H1 (cell line): Measurements from ENCODE around the gene EIPR1. TPM values are rescaled to one million over a fixed set of nuclear protein-coding genes. Genes with fewer than 3 reads are reported as not detected.

ENCODE experiments used
- CTCF ChIA-PET: fragments of 300-600 bp; sonication (Branson Sonifier 250); formaldehyde crosslinking; loops from one replicate; lab custom pipeline; 2021; ENCODE audit not compliant: partially characterized antibody; lab: Charles Lee
- POLR2A ChIA-PET: fragments of 300-600 bp; sonication (Branson Sonifier 250); formaldehyde crosslinking; loops from one replicate; lab custom pipeline; 2021; ENCODE audit warnings: inconsistent platforms; ENCODE audit not compliant: partially characterized antibody; lab: Charles Lee
- DNase-seq, 2 experiments: peaks; one replicate each; pipeline versions ENCODE4 v3.0.0 to v3.0.0-alpha.2; 2010 to 2022; ENCODE audit warnings: low spot score in 2 of 2, low read depth in 1 of 2, mixed read lengths in 1 of 2
- FAIRE-seq: peaks from 2 replicates; lab custom pipeline; 2011; peaks lifted over from hg19 to GRCh38; lab: Jason Lieb, UNC
- H2AFZ ChIP-seq: 2 replicates; pipeline ENCODE4 v1.8.1; 2012; ENCODE audit warnings: low read length, inconsistent platforms
- H2AK5ac ChIP-seq: 2 replicates; pipeline ENCODE4 v1.6.1; 2013; ENCODE audit warnings: low read depth, low read length
- H2BK120ac ChIP-seq: replicated peaks from 2 replicates; pipeline ENCODE3; 2013; ENCODE audit warnings: low read depth, low read length, inconsistent platforms
- H2BK12ac ChIP-seq: 2 replicates; pipeline ENCODE4 v1.6.1; 2013; ENCODE audit warnings: low read depth, low read length
- H2BK15ac ChIP-seq: 2 replicates; pipeline ENCODE4 v1.6.1; 2013; ENCODE audit warnings: low read length
- H2BK20ac ChIP-seq: 2 replicates; pipeline ENCODE4 v1.6.1; 2013; ENCODE audit warnings: low read length
- H2BK5ac ChIP-seq: 2 replicates; pipeline ENCODE4 v1.6.1; 2013; ENCODE audit warnings: low read depth, low read length
- H3K14ac ChIP-seq: 2 replicates; pipeline ENCODE4 v1.6.1; 2013; ENCODE audit warnings: inconsistent platforms; ENCODE audit not compliant: insufficient read length
- H3K18ac ChIP-seq: 2 replicates; pipeline ENCODE4 v1.6.1; 2013; ENCODE audit warnings: low read length; ENCODE audit errors: extremely low read depth
- H3K23ac ChIP-seq: 2 replicates; pipeline ENCODE4 v1.6.1; 2013; ENCODE audit warnings: inconsistent platforms; ENCODE audit not compliant: insufficient read length
- H3K23me2 ChIP-seq: 2 replicates; pipeline ENCODE4 v1.6.1; 2013; ENCODE audit warnings: low read depth, low read length
- H3K27ac ChIP-seq: 2 replicates; pipeline ENCODE4 v1.6.1; 2011; ENCODE audit warnings: low read depth, low read length, inconsistent platforms
- H3K27me3 ChIP-seq, 4 experiments: replicated peaks in 1 of 4; 1 replicate in 1 of 4; 2 replicates in 3 of 4; pipeline versions ENCODE4 v1.6.1 to v1.8.1; 2011 to 2013; ENCODE audit warnings: low read length in 3 of 4, mild to moderate bottlenecking in 3 of 4, inconsistent platforms in 2 of 4, mixed read lengths in 2 of 4, moderate library complexity in 1 of 4; ENCODE audit not compliant: control insufficient read depth in 3 of 4, insufficient read depth in 3 of 4; ENCODE audit errors: extremely low read depth in 1 of 4
- H3K36me3 ChIP-seq, 4 experiments: 2 replicates each; pipeline versions ENCODE4 v1.6.1 to v1.8.1; 2011 to 2013; ENCODE audit warnings: mild to moderate bottlenecking in 4 of 4, low read length in 3 of 4, moderate library complexity in 2 of 4, control low read depth in 1 of 4, inconsistent platforms in 1 of 4; ENCODE audit not compliant: insufficient read depth in 4 of 4, control insufficient read depth in 2 of 4
- H3K4ac ChIP-seq: replicated peaks from 2 replicates; pipeline ENCODE3; 2013; ENCODE audit warnings: low read length, low read depth, mixed read lengths, inconsistent platforms; ENCODE audit not compliant: insufficient read length
- H3K4me1 ChIP-seq, 4 experiments: replicated peaks in 1 of 4; 1 replicate in 1 of 4; 2 replicates in 3 of 4; pipeline versions ENCODE4 v1.6.1 to v1.8.1; 2011 to 2013; ENCODE audit warnings: low read length in 3 of 4, inconsistent platforms in 2 of 4, mixed read lengths in 1 of 4; ENCODE audit not compliant: insufficient read depth in 4 of 4, control insufficient read depth in 3 of 4
- H3K4me2 ChIP-seq, 2 experiments: 2 replicates each; pipeline versions ENCODE4 v1.6.1 to v1.8.1; 2011 to 2013; ENCODE audit warnings: low read depth in 2 of 2, low read length in 2 of 2, control low read depth in 1 of 2, inconsistent platforms in 1 of 2, mild to moderate bottlenecking in 1 of 2; ENCODE audit not compliant: insufficient read depth in 1 of 2
- H3K4me3 ChIP-seq, 4 experiments: fragments of 200-600, 300-600 bp in 1 of 4; sonication (generic), shearing (Covaris generic), sonication (Bioruptor Twin) in 1 of 4; 2 replicates each; pipeline versions ENCODE4 v1.5.1 to v1.8.1; 2011 to 2016; ENCODE audit warnings: low read length in 4 of 4, low read depth in 3 of 4, control low read depth in 2 of 4, inconsistent platforms in 2 of 4, mild to moderate bottlenecking in 2 of 4, mixed read lengths in 1 of 4, moderate library complexity in 1 of 4; ENCODE audit not compliant: insufficient read depth in 2 of 4; ENCODE audit errors: extremely low read depth in 1 of 4
- H3K56ac ChIP-seq: replicated peaks from 2 replicates; pipeline ENCODE3; 2013; ENCODE audit warnings: low read depth, mild to moderate bottlenecking, mixed read lengths, low read length, inconsistent platforms; ENCODE audit not compliant: insufficient read length
- H3K79me1 ChIP-seq: 2 replicates; pipeline ENCODE4 v1.6.1; 2013; ENCODE audit warnings: low read depth, low read length, control low read depth
- H3K79me2 ChIP-seq, 2 experiments: 2 replicates each; pipeline versions ENCODE4 v1.6.1 to v1.8.1; 2012 to 2013; ENCODE audit warnings: low read length in 2 of 2, mild to moderate bottlenecking in 2 of 2, inconsistent platforms in 1 of 2; ENCODE audit not compliant: insufficient read depth in 2 of 2, control insufficient read depth in 1 of 2
- H3K9ac ChIP-seq, 4 experiments: replicated peaks in 1 of 4; 1 replicate in 1 of 4; 2 replicates in 3 of 4; pipeline versions ENCODE4 v1.6.1 to v1.8.1; 2011 to 2013; ENCODE audit warnings: low read depth in 3 of 4, low read length in 3 of 4, control low read depth in 2 of 4, mild to moderate bottlenecking in 2 of 4, moderate library complexity in 2 of 4, inconsistent platforms in 1 of 4; ENCODE audit errors: extremely low read depth in 1 of 4
- H3K9me3 ChIP-seq, 2 experiments: 2 replicates each; pipeline versions ENCODE4 v1.6.1 to v1.8.1; 2012 to 2013; ENCODE audit warnings: mild to moderate bottlenecking in 2 of 2, moderate library complexity in 2 of 2, control low read depth in 1 of 2, inconsistent platforms in 1 of 2, low read depth in 1 of 2, low read length in 1 of 2, mixed read lengths in 1 of 2; ENCODE audit not compliant: insufficient read depth in 2 of 2
- H4K20me1 ChIP-seq, 2 experiments: replicated peaks in 1 of 2; 2 replicates each; pipeline versions ENCODE3 to v1.8.1; 2011 to 2013; ENCODE audit warnings: inconsistent platforms in 2 of 2, low read length in 2 of 2, mild to moderate bottlenecking in 1 of 2; ENCODE audit not compliant: insufficient read depth in 2 of 2, control insufficient read depth in 1 of 2
- H4K5ac ChIP-seq: 2 replicates; pipeline ENCODE4 v1.6.1; 2013; ENCODE audit warnings: low read length, low read depth, mixed read lengths, inconsistent platforms; ENCODE audit not compliant: insufficient read length
- H4K8ac ChIP-seq: 2 replicates; pipeline ENCODE4 v1.8.0; 2013; ENCODE audit warnings: mild to moderate bottlenecking, moderate library complexity, low read length, inconsistent platforms; ENCODE audit not compliant: insufficient read depth; ENCODE audit errors: extremely low read depth
- H4K91ac ChIP-seq: replicated peaks from 2 replicates; pipeline ENCODE3; 2013; ENCODE audit warnings: low read length, mixed read lengths, inconsistent platforms; ENCODE audit not compliant: insufficient read length
- CEBPB ChIP-seq: IDR thresholded peaks from 2 replicates; pipeline ENCODE4 v1.6.1; 2012; ENCODE audit warnings: low read depth, low read length
- SIX5 ChIP-seq: IDR thresholded peaks from 2 replicates; pipeline ENCODE4 v1.6.1; 2011; ENCODE audit warnings: mild to moderate bottlenecking, low read depth, low read length
- WGBS, 2 experiments: shearing (Covaris generic) in 1 of 2; methylation state at CpG; one replicate each; pipeline versions ENCODE4 v1.1.6 to v1.1.7; 2013 to 2015; ENCODE audit warnings: low lambda C conversion rate in 2 of 2, mixed read lengths in 2 of 2, inconsistent platforms in 1 of 2, low coverage in 1 of 2, missing lambda C conversion rate in 1 of 2; ENCODE audit not compliant: insufficient replicate concordance in 2 of 2, insufficient coverage in 1 of 2, insufficient read length in 1 of 2; ENCODE audit errors: extremely low coverage in 1 of 2, missing lambda C conversion rate in 1 of 2; 5-methylcytosine and 5-hydroxymethylcytosine counted together
- polyA plus RNA-seq, 7 experiments: library from polyadenylated mRNA; depleted of rRNA in 3 of 7; stranded (reverse) in 5 of 7; unstranded in 2 of 7; fragments of >200 nt in 5 of 7; fragments of 200-250 nt in 2 of 7; gene quantifications; 1 replicate in 5 of 7; 2 replicates in 1 of 7; 4 replicates in 1 of 7; pipeline versions ENCODE4 v1.2.1 to v1.2.3, GENCODE V29; 2011 to 2013; ENCODE audit warnings: missing spikeins in 2 of 7, mixed read lengths in 2 of 7
- total RNA-seq: library from RNA; stranded (reverse); fragmentation: NEBNext Ultra II Directional; extraction: Animal tissue kit (Norgen Biotek cat#: 25700); gene quantifications from 2 replicates; pipeline ENCODE4 v1.2.1, GENCODE V29; 2021

Gene EIPR1
- total and polyA plus RNA-seq, 2 of the 8 experiments (the other 6 are each of a cell fraction or from before 2014, with no cell fraction given): 26.3 to 56.4 TPM

- no peaks in the 10 kb centered on the region; a peak in 1 of 4 replicates for H3K79me2 ChIP-seq
- peaks cover 16% of the 10 kb centered on the region; the same call in 1 of the 2 replicates for H3K23me2 ChIP-seq
- H4K8ac ChIP-seq: no peak overlapping the region
- H3K18ac ChIP-seq: no peak overlapping the region
- POLR2A ChIA-PET: interaction anchor here (0.6 to 1.6 kb wide), 3 partner anchors 8 to 44 kb away, joined by 3 to 4 read pairs (median 3); no protein-coding TSS in a partner anchor
- no peaks in the 10 kb centered on the region for H3K27me3 ChIP-seq
- H3K4ac ChIP-seq: no peak overlapping the region
- H3K4me1 ChIP-seq: peaks cover 0 to 10% (median 8%) of the 10 kb centered on the region in 4 experiments; a peak in 6 of 7 replicates
- H3K9ac ChIP-seq: no peak overlapping the region
- H3K14ac ChIP-seq: no peak overlapping the region
- H2BK120ac ChIP-seq: no peak overlapping the region
- H3K4me2 ChIP-seq: no peak overlapping the region
- no peak overlapping the region for H2BK5ac ChIP-seq
- CTCF ChIA-PET: interaction anchor here (0.9 to 1.5 kb wide), 3 partner anchors 10 to 124 kb away, joined by 3 to 7 read pairs (median 4); no protein-coding TSS in a partner anchor
- H3K9me3 ChIP-seq: no peaks in the 10 kb centered on the region
- no peak overlapping the region for H3K23ac ChIP-seq
- no peak overlapping the region for H2AK5ac ChIP-seq
- no peak overlapping the region for H3K56ac ChIP-seq
- no peak overlapping the region for H3K27ac ChIP-seq
- 0 out of 2 replicates have a peak overlapping the region, but pooled peaks have one; percentile 29 for H2BK12ac ChIP-seq
- no peak for FAIRE-seq
- peak; percentile 59; the same call in 1 of the 2 replicates for TF ChIP-seq CEBPB
- no peak for TF ChIP-seq SIX5
- peaks cover 6% of the 10 kb centered on the region for H3K79me1 ChIP-seq
- H3K4me3 ChIP-seq: no peak overlapping the region
- H3K36me3 ChIP-seq: no peaks in the 10 kb centered on the region; a peak in 1 of 8 replicates
- H4K5ac ChIP-seq: no peak overlapping the region
- H2BK15ac ChIP-seq: no peak overlapping the region
- no peak for DNase-seq
- no peak overlapping the region for H4K91ac ChIP-seq
- no peak overlapping the region for H2AFZ ChIP-seq
- WGBS, 2 experiments: 86% methylated on average over 7 of the region's 7 CpGs; no CpG with 5 or more reads in 1 of the 2 experiments
- H4K20me1 ChIP-seq: peaks cover 1 to 9% of the 10 kb centered on the region in 2 experiments
- H2BK20ac ChIP-seq: no peak overlapping the region
Measured at GRCh38 chr2:3299703-3300102, 77.9 kb downstream of the EIPR1 start.
